Stimulated activated CD8-positive, alpha-beta memory T cell treated with anti-CD3 and anti-CD28 coated beads, Interleukin-15, amount 100 ng/mL, for 1 hour (primary cell): ENCODE data around the gene ASPHD2.
"Not testable (repeated sequence)": the region's sequence is repeated elsewhere in the genome, so short reads cannot be mapped to it uniquely, and the experiment has no call there.

ENCODE experiments used
- DNase-seq: peaks from one replicate; pipeline ENCODE4 v3.0.0-alpha.2; 2020; ENCODE audit warnings: low read depth

ASPHD2 gene

GRCh38 chr22:26428515-26429457, at the start of gene ASPHD2:
TSS of gene ASPHD2 (plus strand) at chr22:26429260. CDS start at chr22:26433616, 4,356 bp downstream.
- peak; percentile 53 for DNase-seq

GRCh38 chr22:26380072-26380830, 48.8 kb upstream of the ASPHD2 start:
- no peak for DNase-seq

GRCh38 chr22:26382782-26383181, 46.3 kb upstream of the ASPHD2 start:
- no peak for DNase-seq

- no peak for DNase-seq
Observed at GRCh38 chr22:26383968-26384556, 45.0 kb upstream of the ASPHD2 start.

GRCh38 chr22:26385164-26385563, 43.9 kb upstream of the ASPHD2 start:
- no peak for DNase-seq

- no peak for DNase-seq
Observed at GRCh38 chr22:26389125-26389524, 39.9 kb upstream of the ASPHD2 start.

GRCh38 chr22:26391091-26391490, 38.0 kb upstream of the ASPHD2 start:
- no peak for DNase-seq

- no peak for DNase-seq
Observed at GRCh38 chr22:26391623-26392022, 37.4 kb upstream of the ASPHD2 start.

- DNase-seq: no peak
Observed at GRCh38 chr22:26393929-26394328, 35.1 kb upstream of the ASPHD2 start.

- no peak for DNase-seq
Observed at GRCh38 chr22:26394777-26395176, 34.3 kb upstream of the ASPHD2 start.

GRCh38 chr22:26395926-26396325, 33.1 kb upstream of the ASPHD2 start:
- no peak for DNase-seq

- DNase-seq: peak; percentile 30
Observed at GRCh38 chr22:26398741-26399153, 30.3 kb upstream of the ASPHD2 start.

GRCh38 chr22:26399289-26399688, 29.8 kb upstream of the ASPHD2 start:
- no peak for DNase-seq

GRCh38 chr22:26401726-26402125, 27.3 kb upstream of the ASPHD2 start:
- no peak for DNase-seq

- no peak for DNase-seq
Observed at GRCh38 chr22:26404851-26405421, 24.1 kb upstream of the ASPHD2 start.

- DNase-seq: no peak
Observed at GRCh38 chr22:26406118-26406517, 22.9 kb upstream of the ASPHD2 start.

- DNase-seq: not testable (repeated sequence)
Observed at GRCh38 chr22:26408562-26409220, 20.4 kb upstream of the ASPHD2 start.

- DNase-seq: no peak
Observed at GRCh38 chr22:26409719-26410335, 19.2 kb upstream of the ASPHD2 start.

GRCh38 chr22:26410386-26410785, 18.7 kb upstream of the ASPHD2 start:
- DNase-seq: no peak

GRCh38 chr22:26414347-26414746, 14.7 kb upstream of the ASPHD2 start:
- DNase-seq: no peak

GRCh38 chr22:26416256-26416655, 12.8 kb upstream of the ASPHD2 start:
- DNase-seq: no peak
